ENCODE results near the gene GPR65.

GPR65 gene

DNA sequence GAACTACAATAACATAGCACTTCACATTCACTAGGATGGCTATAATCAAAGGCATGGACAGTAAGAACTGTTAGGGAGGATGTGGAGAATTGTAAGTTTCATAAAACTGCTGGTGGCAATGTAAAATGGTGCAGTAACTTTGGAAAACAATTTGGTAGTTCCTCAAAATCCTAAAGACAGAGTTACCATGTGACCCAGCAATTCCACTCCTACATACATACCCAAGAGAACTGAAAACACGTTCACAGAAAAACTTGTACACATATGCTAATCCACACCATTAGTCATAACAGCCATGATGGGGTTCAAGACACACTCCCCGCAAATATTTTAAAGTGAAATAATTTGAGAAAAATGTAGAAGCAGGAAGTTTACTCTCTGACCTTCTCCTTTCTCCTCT is 43.7 kb upstream of the GPR65 start:
- H3K9ac ChIP-seq (ENCODE audit: low read depth, low read length, poor library complexity, severe bottlenecking): no peak overlapping the region
- H4K20me1 ChIP-seq (ENCODE audit: insufficient read depth, low read length, poor library complexity, severe bottlenecking): no peaks in the 10 kb centered on the region
- no peak overlapping the region for H2AFZ ChIP-seq (ENCODE audit: low read length)
- no peaks in the 10 kb centered on the region for H3K9me3 ChIP-seq (ENCODE audit: insufficient read depth, low read depth, low read length)
- TF ChIP-seq EZH2phosphoT487 (IDR thresholded peaks at IDR 0.05; ENCODE audit: borderline replicate concordance): no peak
- TF ChIP-seq, protein P1, sequence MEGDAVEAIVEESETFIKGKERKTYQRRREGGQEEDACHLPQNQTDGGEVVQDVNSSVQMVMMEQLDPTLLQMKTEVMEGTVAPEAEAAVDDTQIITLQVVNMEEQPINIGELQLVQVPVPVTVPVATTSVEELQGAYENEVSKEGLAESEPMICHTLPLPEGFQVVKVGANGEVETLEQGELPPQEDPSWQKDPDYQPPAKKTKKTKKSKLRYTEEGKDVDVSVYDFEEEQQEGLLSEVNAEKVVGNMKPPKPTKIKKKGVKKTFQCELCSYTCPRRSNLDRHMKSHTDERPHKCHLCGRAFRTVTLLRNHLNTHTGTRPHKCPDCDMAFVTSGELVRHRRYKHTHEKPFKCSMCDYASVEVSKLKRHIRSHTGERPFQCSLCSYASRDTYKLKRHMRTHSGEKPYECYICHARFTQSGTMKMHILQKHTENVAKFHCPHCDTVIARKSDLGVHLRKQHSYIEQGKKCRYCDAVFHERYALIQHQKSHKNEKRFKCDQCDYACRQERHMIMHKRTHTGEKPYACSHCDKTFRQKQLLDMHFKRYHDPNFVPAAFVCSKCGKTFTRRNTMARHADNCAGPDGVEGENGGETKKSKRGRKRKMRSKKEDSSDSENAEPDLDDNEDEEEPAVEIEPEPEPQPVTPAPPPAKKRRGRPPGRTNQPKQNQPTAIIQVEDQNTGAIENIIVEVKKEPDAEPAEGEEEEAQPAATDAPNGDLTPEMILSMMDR (conservative IDR thresholded peaks at IDR 0.05; ENCODE audit: low read length): no peak
- no peak overlapping the region for H3K4me3 ChIP-seq (ENCODE audit: low read length, poor library complexity, severe bottlenecking)
- no peaks in the 10 kb centered on the region for H3K9me2 ChIP-seq (replicated peaks; ENCODE audit: low read depth, low read length)
- no peaks in the 10 kb centered on the region for H3K79me2 ChIP-seq (ENCODE audit: insufficient read depth, low read length)
- peaks cover 14% of the 10 kb centered on the region for H3K4me1 ChIP-seq (ENCODE audit: insufficient read depth, low read length, poor library complexity, severe bottlenecking)
- no peak overlapping the region for H3K4me2 ChIP-seq (ENCODE audit: low read depth, low read length, poor library complexity, severe bottlenecking)
- no peaks in the 10 kb centered on the region for H3K27me3 ChIP-seq (ENCODE audit: insufficient read depth, low read length, poor library complexity, severe bottlenecking)
- H3K36me3 ChIP-seq (ENCODE audit: insufficient read depth, low read length): peaks cover 10% of the 10 kb centered on the region; the same call in 1 of the 2 replicates
- H3F3A ChIP-seq (ENCODE audit: low read depth): no peaks in the 10 kb centered on the region

DNA sequence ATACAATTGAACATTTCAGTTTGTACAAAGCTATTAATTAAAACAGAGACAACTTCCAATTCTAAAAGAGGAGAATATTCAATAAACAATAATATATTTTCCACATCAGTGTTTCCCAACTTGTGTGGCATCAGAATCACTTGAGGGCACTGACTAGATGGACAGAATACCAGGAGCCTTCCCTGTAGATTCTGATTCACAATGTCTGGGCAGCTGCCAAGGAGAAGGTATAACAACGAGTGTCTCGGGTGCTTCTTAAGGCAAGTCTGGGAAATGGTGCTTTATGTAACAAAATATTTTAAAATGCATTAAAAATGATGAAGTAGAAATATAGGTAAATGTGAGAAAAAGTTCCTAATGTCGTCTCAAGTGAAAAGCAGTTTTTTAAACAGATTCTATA is 38.1 kb upstream of the GPR65 start:
- H3K9me2 ChIP-seq (replicated peaks; ENCODE audit: low read depth, low read length): no peaks in the 10 kb centered on the region
- H2AFZ ChIP-seq (ENCODE audit: low read length): no peak overlapping the region
- no peaks in the 10 kb centered on the region for H3K9me3 ChIP-seq (ENCODE audit: insufficient read depth, low read depth, low read length)
- H3K36me3 ChIP-seq (ENCODE audit: insufficient read depth, low read length): peaks cover 18% of the 10 kb centered on the region; the same call in 1 of the 2 replicates
- no peak overlapping the region for H3K4me2 ChIP-seq (ENCODE audit: low read depth, low read length, poor library complexity, severe bottlenecking)
- TF ChIP-seq EZH2phosphoT487 (IDR thresholded peaks at IDR 0.05; ENCODE audit: borderline replicate concordance): no peak
- TF ChIP-seq, protein P1 (conservative IDR thresholded peaks at IDR 0.05; ENCODE audit: low read length): no peak
- H4K20me1 ChIP-seq (ENCODE audit: insufficient read depth, low read length, poor library complexity, severe bottlenecking): no peaks in the 10 kb centered on the region
- no peak overlapping the region for H3K4me3 ChIP-seq (ENCODE audit: low read length, poor library complexity, severe bottlenecking)
- H3F3A ChIP-seq (ENCODE audit: low read depth): no peaks in the 10 kb centered on the region
- H3K9ac ChIP-seq (ENCODE audit: low read depth, low read length, poor library complexity, severe bottlenecking): no peak overlapping the region
- no peaks in the 10 kb centered on the region for H3K27me3 ChIP-seq (ENCODE audit: insufficient read depth, low read length, poor library complexity, severe bottlenecking)
- peaks cover 10% of the 10 kb centered on the region for H3K4me1 ChIP-seq (ENCODE audit: insufficient read depth, low read length, poor library complexity, severe bottlenecking)
- no peaks in the 10 kb centered on the region for H3K79me2 ChIP-seq (ENCODE audit: insufficient read depth, low read length)

DNA sequence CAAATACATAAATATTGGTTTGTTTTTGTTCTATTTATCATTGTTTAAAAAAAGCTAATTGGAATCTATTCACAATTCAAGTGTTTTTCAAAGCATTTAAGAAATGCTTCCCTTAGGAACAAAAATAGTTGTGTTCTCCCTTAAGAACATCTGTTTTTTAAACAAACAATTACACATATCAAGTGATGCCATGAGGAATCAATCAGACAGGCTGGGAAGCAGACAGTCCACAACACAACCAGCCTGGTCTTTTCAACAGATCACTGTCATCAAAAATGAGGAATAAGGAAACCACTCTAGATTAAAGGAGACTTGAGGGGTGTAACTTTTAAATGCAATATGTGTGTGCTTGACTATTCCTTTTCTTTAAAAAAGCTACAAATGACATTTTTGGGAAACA is 37.4 kb upstream of the GPR65 start:
- Histone ChIP-seq H3K9me3 (ENCODE audit: insufficient read depth, low read depth, low read length) (no peaks in the 10 kb centered on the region), H3K4me1 (ENCODE audit: insufficient read depth, low read length, poor library complexity, severe bottlenecking) (peaks cover 10% of the 10 kb centered on the region), H3F3A (ENCODE audit: low read depth) (no peaks in the 10 kb centered on the region), H2AFZ (ENCODE audit: low read length) (no peak overlapping the region), H3K4me3 (ENCODE audit: low read length, poor library complexity, severe bottlenecking) (no peak overlapping the region), H3K27me3 (ENCODE audit: insufficient read depth, low read length, poor library complexity, severe bottlenecking) (no peaks in the 10 kb centered on the region), H3K9me2 (replicated peaks; ENCODE audit: low read depth, low read length) (no peaks in the 10 kb centered on the region), H3K36me3 (ENCODE audit: insufficient read depth, low read length) (peaks cover 17% of the 10 kb centered on the region; the same call in 1 of the 2 replicates), H3K4me2 (ENCODE audit: low read depth, low read length, poor library complexity, severe bottlenecking) (no peak overlapping the region), H3K79me2 (ENCODE audit: insufficient read depth, low read length) (no peaks in the 10 kb centered on the region), H3K9ac (ENCODE audit: low read depth, low read length, poor library complexity, severe bottlenecking) (no peak overlapping the region), H4K20me1 (ENCODE audit: insufficient read depth, low read length, poor library complexity, severe bottlenecking) (no peaks in the 10 kb centered on the region)
- TF ChIP-seq EZH2phosphoT487 (IDR thresholded peaks at IDR 0.05; ENCODE audit: borderline replicate concordance): no peak
- TF ChIP-seq, protein P1 (conservative IDR thresholded peaks at IDR 0.05; ENCODE audit: low read length): no peak
